Type B pancreatic cell (in vitro differentiated cells): Measurements from ENCODE around the gene PTPRR. TPM values are rescaled to one million over a fixed set of nuclear protein-coding genes. Genes with fewer than 3 reads are reported as not detected.
A peak's percentile ranks its signal among the peaks of the same experiment; 100 is the strongest.

Experiments
- DNase-seq: peaks from one replicate; pipeline ENCODE4 v3.0.0; 2021; ENCODE audit warnings: mixed read lengths; ENCODE audit not compliant: unreplicated experiment; ENCODE audit errors: extremely low spot score
- H3K27ac Mint-ChIP-seq: 2 replicates; pipeline ENCODE4 v1.8.0; 2021; ENCODE audit warnings: mild to moderate bottlenecking, mixed read lengths
- H3K27me3 Mint-ChIP-seq: 2 replicates; pipeline ENCODE4 v1.8.0; 2021; ENCODE audit warnings: mixed read lengths
- H3K36me3 Mint-ChIP-seq: 2 replicates; pipeline ENCODE4 v1.8.0; 2021; ENCODE audit warnings: mixed read lengths
- H3K4me1 Mint-ChIP-seq: one replicate; pipeline ENCODE4 v1.8.0; 2021; ENCODE audit warnings: mixed read lengths; ENCODE audit not compliant: unreplicated experiment
- H3K4me3 Mint-ChIP-seq: 2 replicates; pipeline ENCODE4 v1.8.0; 2021; ENCODE audit warnings: mild to moderate bottlenecking, mixed read lengths
- H3K9me3 Mint-ChIP-seq: 2 replicates; pipeline ENCODE4 v1.8.0; 2021; ENCODE audit warnings: mixed read lengths
- CTCF ChIP-seq: fragments of 200-600 bp; sonication (generic); conservative IDR thresholded peaks from 2 replicates; pipeline ENCODE4 v1.5.0; 2021; ENCODE audit warnings: antibody characterized with exemption, mild to moderate bottlenecking
- total RNA-seq: library from RNA; stranded (reverse); gene quantifications from 2 replicates; pipeline ENCODE4 v1.2.1, GENCODE V29; 2021; ENCODE audit warnings: low replicate concordance

The PTPRR gene
- total RNA-seq, 1 donor from 2014 or later, result 0.77 TPM

DNA sequence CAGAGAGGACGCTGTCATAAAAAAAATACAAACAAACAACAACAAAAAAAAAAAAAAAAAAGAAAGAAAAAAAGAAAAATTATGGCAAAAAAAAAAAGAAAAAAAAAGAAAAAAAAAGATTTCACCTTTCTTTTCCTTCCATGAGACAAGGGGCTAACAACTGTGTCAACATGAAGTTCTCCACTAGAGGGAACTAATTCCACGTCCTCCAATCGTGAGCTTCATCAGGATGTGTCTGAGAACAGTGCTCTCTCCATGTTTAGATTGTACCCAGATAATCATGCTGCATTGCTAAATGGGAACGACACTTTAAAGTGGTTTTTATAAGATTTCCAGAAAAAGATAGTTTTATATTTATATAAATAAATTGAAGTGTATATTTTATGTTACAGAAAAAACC, 187.2 kb downstream of the PTPRR start:
- no peaks in the 10 kb centered on the region for H3K36me3 Mint-ChIP-seq
- TF ChIP-seq CTCF, result peak; percentile 87
- H3K27ac Mint-ChIP-seq, result no peak overlapping the region
- DNase-seq, result no peak
- no peaks in the 10 kb centered on the region for H3K4me1 Mint-ChIP-seq
- H3K4me3 Mint-ChIP-seq, result no peak overlapping the region
- no peaks in the 10 kb centered on the region for H3K9me3 Mint-ChIP-seq
- peaks cover 3% of the 10 kb centered on the region for H3K27me3 Mint-ChIP-seq

DNA sequence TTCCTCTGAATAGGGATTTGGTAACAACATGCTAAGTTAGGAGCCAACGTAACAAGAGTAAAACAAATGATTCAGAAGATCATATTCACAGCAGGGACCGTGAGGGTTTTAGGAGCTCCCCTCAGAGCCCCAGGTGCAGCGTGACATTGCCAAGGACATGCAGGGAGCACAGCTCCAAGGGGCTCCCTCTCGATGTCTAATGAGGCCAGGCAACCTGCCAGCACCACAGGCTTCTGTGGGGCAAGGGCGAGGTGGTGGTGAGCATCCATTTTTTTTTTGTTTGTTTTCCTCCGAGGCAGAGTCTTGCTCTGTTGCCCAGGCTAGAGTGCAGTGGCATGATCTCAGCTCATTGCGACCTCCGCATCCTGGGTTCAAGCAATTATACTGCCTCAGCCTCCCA, 188.3 kb downstream of the PTPRR start:
- H3K4me1 Mint-ChIP-seq, result no peaks in the 10 kb centered on the region
- TF ChIP-seq CTCF, result no peak
- no peaks in the 10 kb centered on the region for H3K9me3 Mint-ChIP-seq
- H3K4me3 Mint-ChIP-seq, result no peak overlapping the region
- no peak for DNase-seq
- peaks cover 3% of the 10 kb centered on the region for H3K27me3 Mint-ChIP-seq
- no peaks in the 10 kb centered on the region for H3K36me3 Mint-ChIP-seq
- H3K27ac Mint-ChIP-seq, result no peak overlapping the region

DNA sequence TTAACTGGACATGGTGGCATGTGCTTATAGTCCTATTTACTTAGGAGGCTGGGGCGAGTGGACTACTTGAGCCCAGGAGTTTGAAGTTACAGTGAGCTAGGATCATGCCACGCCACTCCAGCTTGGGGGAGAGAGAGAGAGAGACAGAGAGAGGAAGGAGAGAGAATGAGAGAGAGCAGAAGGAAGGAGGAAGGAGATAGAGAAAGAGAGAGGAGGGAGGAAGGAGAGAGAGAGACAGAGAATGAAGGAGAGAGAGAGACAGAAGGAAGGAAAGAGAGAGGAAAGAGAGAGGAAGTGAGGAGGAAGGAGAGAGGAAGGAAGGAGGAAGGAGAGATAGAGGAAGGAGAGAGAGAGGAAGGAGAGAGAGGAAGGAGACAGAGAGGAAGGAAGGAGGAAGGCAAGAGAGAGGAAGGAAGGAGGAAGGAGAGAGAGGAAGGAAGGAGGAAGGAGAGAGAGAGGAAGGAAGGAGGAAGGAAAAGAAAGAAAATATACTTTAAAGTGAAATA, 189.8 kb downstream of the PTPRR start:
- no peak for TF ChIP-seq CTCF
- H3K9me3 Mint-ChIP-seq, result no peaks in the 10 kb centered on the region
- H3K36me3 Mint-ChIP-seq, result no peaks in the 10 kb centered on the region
- H3K4me1 Mint-ChIP-seq, result no peaks in the 10 kb centered on the region
- no peak overlapping the region for H3K4me3 Mint-ChIP-seq
- no peak overlapping the region for H3K27ac Mint-ChIP-seq
- H3K27me3 Mint-ChIP-seq, result peaks cover 3% of the 10 kb centered on the region
- DNase-seq, result no peak

DNA sequence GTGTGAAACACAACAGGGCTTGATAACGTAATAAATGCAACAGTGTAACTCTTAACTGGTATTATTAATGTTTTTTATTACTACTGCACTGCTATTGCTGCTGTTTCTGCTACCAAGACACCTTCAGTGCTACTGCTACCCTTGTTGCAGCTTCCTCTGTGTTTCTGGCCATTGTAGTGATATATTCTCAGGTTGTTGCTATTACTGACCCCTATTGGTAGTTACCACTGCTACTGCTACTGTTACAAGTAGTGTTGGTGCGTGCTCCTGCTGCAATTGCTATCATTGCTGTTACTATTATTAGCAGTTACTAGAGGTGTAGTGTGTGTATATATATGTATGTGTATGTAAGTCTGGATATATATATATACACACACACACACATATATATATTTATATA, 196.1 kb downstream of the PTPRR start:
- Mint-ChIP-seq H3K36me3 (no peaks in the 10 kb centered on the region), H3K4me1 (no peaks in the 10 kb centered on the region), H3K9me3 (no peaks in the 10 kb centered on the region), H3K27ac (no peak overlapping the region), H3K27me3 (peaks cover 9% of the 10 kb centered on the region), H3K4me3 (no peak overlapping the region)
- no peak for DNase-seq
- peak; percentile 49 for TF ChIP-seq CTCF

DNA sequence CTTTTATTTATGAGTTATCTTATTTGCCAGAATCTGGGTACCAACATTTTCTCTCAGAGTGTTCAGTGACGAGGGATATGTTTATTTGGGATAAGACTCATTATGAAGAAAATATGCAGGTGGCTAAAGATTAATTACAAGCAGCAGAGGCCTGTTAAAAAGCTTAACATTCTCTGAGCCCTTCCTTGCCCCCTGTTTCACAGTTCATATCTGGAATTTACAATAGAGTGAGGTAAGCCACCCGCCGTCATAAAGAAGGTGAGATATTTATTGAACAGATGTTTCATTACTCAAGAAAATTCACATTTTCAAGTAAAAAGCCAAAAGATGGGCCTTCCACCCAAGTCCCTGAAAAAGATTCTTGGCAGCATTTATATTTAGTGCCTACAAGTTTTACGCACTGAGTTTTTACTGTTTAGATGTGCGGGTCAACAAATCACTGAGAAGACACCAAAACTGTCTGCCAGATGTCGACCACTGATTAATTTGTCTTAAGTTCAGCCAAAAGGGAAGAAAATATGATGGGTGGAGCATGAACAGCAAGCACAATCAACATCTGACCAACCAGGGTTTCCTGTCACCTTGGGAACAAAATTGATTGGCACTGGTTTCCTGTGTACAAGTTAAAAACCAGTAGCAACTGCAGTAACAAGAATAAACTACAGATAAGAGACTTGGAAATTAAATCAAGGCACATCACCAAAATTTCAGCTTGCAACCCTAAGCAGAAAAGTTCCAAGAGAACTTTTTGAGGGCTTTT, 197.8 kb downstream of the PTPRR start:
- TF ChIP-seq CTCF, result no peak
- peaks cover 13% of the 10 kb centered on the region for H3K27me3 Mint-ChIP-seq
- no peaks in the 10 kb centered on the region for H3K9me3 Mint-ChIP-seq
- no peaks in the 10 kb centered on the region for H3K36me3 Mint-ChIP-seq
- no peak overlapping the region for H3K27ac Mint-ChIP-seq
- H3K4me1 Mint-ChIP-seq, result no peaks in the 10 kb centered on the region
- H3K4me3 Mint-ChIP-seq, result no peak overlapping the region
- no peak for DNase-seq
